HG03469 (cell line): ENCODE data around the gene SLC25A14.
"Not testable (repeated sequence)": the region's sequence is repeated elsewhere in the genome, so short reads cannot be mapped to it uniquely, and the experiment has no call there.

Experiments
- ATAC-seq: cut with Tn5 transposase; IDR thresholded peaks from one replicate; pipeline ENCODE4 v1.9.1; 2021; ENCODE audit warnings: mild to moderate bottlenecking, moderate library complexity, moderate number of reproducible peaks; ENCODE audit not compliant: unreplicated experiment

The SLC25A14 gene, protein sequence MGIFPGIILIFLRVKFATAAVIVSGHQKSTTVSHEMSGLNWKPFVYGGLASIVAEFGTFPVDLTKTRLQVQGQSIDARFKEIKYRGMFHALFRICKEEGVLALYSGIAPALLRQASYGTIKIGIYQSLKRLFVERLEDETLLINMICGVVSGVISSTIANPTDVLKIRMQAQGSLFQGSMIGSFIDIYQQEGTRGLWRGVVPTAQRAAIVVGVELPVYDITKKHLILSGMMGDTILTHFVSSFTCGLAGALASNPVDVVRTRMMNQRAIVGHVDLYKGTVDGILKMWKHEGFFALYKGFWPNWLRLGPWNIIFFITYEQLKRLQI

DNA sequence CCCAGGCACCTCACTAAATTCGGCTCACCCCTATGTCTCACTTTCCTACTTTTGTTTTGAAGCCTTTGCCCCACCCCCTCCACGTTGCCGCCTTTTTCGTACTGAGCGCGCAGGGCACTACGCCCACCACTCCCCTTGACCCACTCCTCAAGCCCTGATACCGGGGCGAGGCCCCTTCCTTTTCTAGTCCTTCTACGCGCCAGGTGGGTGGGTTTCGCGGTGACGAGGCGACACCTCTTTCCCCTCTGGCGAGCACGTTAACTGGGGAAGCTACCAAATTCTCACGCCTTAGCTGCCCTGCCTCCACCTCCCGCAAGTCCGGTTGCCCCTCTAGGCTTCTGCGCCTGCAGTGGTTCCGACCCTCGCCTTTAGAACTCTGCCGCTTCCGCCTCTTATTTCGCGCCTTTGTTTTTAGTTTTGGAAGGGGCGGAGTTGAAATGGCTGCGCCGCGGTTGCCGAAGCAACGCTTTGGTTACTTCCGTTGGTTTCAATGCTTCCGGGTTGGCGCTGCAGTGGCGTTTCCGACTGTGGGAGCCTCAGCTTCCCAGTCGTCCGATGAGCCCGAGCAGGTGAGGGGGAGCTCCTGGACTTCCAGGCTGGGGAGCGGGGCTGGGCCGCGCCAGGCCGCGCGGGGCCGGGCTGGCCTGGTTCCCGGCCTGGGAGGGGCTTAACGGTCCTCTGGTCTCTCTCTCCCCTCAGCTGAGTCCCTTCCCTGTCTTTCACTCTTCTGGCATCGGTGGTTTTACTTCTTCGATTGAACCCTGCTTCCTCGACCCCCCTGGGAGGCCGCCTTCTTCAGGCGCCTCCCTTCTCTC, at the start of gene SLC25A14:
Gene SLC25A14 (plus strand): TSS at position 512 of the 815 bp plus-strand sequence. CDS start 360 bp downstream, outside the sequence.
- ATAC-seq: peak; percentile 95

GRCh38 chrX:130295519-130296296, 44.0 kb upstream of the SLC25A14 start:
- no peak for ATAC-seq

- no peak for ATAC-seq
Measured at GRCh38 chrX:130296297-130296678, 43.4 kb upstream of the SLC25A14 start.

GRCh38 chrX:130296743-130297142, 43.0 kb upstream of the SLC25A14 start:
- ATAC-seq: no peak

DNA sequence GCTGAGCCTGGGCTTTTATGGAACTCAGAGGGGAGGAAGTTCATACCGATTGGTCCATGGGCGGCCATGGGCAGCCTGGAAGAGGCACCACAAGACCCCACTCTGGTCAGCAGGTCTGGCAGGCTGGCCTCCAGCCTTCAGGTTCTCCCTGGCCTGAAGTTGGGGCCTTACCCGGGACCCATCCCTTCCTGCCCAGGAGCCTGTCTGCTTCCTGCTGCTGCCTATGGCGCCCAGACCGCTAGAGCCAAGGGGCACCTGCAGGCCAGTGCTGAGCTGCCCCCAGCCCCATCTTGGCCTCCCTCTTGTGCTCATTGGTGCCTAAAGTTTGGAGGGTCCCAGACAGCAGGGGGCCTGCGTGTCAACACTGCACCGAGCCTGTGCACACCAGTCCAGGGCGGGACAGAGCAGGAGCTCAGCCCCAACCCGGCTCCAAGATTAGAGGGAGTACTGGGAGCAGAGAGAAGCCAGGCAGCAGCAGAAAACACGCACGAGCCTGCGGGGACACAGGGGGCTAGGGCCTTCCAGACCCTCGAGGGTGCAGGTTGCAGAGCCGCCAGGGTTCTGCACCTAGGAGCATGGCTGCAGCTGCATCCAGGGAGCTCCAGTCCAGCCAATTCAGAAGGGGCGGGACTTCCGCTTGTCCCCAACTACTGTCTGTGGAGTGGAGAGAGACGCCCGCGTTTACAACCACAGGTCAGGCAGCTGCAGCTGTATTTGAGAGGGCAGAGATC, 40.3 kb upstream of the SLC25A14 start:
- no peak for ATAC-seq

GRCh38 chrX:130300010-130300282, 39.8 kb upstream of the SLC25A14 start:
- ATAC-seq: no peak

- no peak for ATAC-seq
Measured at GRCh38 chrX:130301405-130301804, 38.3 kb upstream of the SLC25A14 start.

DNA sequence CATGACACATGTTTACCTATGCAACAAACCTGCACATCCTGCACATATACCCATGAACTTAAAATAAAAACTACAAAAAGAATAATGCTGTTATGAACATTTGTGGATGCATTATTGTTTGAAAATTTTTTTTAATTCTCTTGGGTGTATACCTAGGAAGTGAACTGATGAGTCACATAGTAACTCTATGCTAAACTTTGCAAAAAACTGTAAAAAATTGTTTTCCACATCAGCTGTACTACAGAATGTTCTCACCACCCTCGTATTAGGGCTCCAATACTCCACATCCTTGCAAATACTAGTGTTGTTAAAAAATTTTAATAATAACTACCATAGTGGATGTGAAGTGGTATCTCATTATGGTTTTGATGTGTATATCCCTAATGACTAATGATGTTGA, 37.7 kb upstream of the SLC25A14 start:
- ATAC-seq: no peak

DNA sequence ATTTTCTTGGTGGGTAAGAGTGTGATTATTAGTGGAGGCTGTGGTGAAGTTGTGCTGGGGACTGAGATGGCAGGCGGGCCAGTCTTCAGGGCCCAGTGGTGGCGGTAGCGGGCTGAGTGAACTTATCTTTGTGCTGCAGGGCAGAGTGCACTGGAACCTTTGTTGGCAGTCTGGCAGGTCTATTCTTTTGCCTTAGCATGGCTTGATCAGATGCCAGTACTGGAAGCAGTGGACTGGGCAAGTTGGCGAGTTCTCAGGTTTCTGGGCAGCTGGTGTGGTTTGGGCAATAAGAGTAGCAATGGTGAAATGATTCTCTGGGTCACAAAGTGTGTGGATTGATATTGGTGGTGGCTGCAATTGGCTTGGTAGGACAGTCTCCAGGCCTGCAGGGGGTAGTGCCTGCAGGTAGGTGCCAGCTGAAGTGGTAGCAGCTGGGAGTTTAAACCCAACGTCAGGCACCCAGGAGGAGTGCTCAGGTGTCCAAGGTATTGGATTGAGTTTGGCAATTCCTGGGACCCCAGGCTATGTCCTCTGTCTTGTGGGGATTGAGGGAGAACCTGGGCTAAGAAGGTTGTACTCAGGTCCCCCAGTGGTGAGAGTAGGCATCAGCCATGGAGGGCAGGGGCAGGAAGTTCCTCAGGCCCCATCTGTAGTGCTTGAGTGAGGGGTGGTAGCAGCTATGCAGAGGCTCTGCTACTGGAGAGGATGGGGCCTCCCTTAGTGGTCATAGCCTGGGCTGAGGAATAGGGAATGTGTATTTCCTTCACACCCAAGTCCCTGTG, 34.9 kb upstream of the SLC25A14 start:
- no peak for ATAC-seq

DNA sequence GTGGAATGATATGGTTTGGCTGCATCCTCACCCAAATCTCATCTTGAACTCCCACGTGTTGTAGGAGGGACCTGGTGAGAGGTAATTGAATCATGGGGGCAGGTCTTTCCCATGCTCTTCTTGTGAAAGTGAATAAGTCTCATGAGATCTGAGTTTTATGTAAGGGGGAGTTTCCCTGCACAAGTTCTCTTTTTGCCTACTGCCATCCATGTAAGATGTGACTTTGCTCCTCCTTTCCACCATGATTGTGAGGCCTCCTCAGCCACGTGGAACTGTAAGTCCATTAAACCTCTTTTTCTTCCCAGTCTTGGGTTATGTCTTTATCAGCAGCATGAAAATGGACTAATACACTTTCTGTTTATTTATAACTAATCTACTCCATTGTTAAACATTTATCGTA, 19.8 kb upstream of the SLC25A14 start:
- not testable (repeated sequence) for ATAC-seq

DNA sequence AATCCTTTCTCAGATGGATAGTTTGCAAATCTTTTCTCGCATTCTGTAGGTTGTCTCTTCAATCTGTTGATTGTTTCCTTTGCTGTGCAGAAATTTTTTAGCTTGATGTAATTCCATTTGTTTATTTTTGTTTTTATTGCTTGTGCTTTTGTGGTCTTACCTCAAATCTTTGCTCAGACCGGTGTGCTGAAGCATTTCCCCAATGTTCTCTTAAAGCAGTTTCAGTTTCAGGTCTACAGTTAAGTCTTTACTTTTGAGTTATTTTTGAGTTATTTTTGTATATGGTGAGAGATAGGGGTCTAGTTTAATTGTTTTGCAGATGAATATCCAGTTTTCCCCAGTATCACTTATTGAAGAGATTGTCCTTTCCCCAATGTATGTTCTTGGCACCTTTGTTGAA, 18.2 kb upstream of the SLC25A14 start:
- peak; percentile 60 for ATAC-seq

- no peak for ATAC-seq
Measured at GRCh38 chrX:130330146-130330545, 9.6 kb upstream of the SLC25A14 start.

DNA sequence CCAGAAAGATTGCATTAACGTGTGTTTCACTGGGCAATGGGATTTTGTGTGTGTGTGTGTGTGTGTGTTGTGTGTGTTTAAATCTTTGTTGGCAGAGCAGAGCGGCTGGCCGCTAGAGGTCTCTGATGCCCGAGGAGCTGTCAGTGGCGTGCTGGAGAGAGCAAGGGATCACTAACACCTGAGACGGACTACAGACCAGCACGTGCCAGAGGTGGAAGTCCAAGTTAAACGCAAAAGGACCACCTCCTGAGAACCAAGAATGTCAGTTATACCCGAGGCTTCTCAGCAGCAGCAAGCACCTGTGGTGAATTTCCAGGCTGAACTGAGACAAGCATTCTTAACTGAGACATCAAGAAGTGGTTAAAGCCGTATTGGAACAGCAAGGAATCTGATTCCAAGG, 9.0 kb upstream of the SLC25A14 start:
- no peak for ATAC-seq

- no peak for ATAC-seq
Measured at GRCh38 chrX:130336531-130336930, 3.2 kb upstream of the SLC25A14 start.

- ATAC-seq: not testable (repeated sequence)
Measured at GRCh38 chrX:130338869-130339268, 850 bp upstream of the SLC25A14 start.

- ATAC-seq: no peak
Measured at GRCh38 chrX:130340271-130340670, 552 bp downstream of the SLC25A14 start.

GRCh38 chrX:130343411-130343810, 3.7 kb downstream of the SLC25A14 start:
- no peak for ATAC-seq

GRCh38 chrX:130347321-130347720, 7.6 kb downstream of the SLC25A14 start:
- ATAC-seq: no peak

DNA sequence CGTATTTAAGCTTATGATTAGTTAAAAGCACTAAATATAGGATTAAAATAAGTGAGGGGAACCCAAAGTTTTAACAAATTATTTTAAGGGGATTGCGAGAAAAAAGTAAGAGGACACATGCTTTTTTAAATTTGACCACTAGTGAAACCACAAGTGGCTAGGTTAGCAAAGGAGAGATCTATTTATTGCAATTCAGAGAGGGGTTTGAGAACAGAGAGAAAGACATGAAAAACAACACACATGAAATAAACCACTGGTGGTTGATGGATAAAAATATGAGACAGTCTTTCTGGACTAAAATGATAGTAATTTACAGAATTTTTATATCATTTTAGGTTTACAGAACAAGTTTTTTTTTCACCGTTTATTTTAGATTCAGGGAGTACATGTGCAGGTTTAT, 11.8 kb downstream of the SLC25A14 start:
- no peak for ATAC-seq

DNA sequence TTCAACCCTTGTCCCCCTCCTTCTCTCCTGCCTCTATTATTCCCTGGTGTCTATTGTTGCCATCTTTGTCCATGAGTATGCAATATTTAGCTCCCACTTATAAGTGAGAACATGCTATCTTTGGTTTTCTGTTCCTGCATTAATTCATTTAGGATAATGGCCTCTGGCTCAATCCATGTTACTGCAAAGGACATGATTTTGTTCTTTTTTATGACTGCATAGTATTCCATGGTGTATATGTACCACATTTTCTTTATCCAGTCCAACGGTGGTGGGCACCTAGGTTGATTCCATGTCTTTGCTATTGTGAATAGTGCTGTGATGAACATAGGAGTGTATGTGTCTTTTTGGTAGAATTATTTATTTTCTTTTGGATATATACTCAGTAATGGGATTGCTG, 12.3 kb downstream of the SLC25A14 start:
- not testable (repeated sequence) for ATAC-seq
